Measurements from ENCODE around the gene TNFRSF12A. TPM values are rescaled to one million over a fixed set of nuclear protein-coding genes. Genes with fewer than 3 reads are reported as not detected.
A peak's percentile ranks its signal among the peaks of the same experiment; 100 is the strongest.

TNFRSF12A gene, protein sequence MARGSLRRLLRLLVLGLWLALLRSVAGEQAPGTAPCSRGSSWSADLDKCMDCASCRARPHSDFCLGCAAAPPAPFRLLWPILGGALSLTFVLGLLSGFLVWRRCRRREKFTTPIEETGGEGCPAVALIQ
- polyA plus RNA-seq (2013, experiment 1 of 2; ENCODE audit: insufficient read length) = 189 TPM
- polyA plus RNA-seq (2013, experiment 2 of 2; ENCODE audit: insufficient read length) = 182 TPM

DNA sequence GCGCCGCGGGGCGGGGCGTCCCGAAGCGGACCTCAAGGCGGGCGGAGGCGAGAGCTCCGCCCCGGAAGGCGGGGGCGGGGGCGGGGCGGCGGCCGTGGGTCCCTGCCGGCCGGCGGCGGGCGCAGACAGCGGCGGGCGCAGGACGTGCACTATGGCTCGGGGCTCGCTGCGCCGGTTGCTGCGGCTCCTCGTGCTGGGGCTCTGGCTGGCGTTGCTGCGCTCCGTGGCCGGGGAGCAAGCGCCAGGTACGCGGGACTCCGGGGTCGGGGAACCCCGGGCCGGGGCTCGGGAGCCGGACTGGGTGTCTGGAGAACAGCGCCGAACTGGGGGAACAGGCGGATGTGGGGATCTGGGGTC is at the start of gene TNFRSF12A:
Gene TNFRSF12A (plus strand): TSS at position 122 of the 357 bp plus-strand sequence. CDS start 30 bp downstream, at position 152.
- DNase-seq = peak; percentile 87

DNA sequence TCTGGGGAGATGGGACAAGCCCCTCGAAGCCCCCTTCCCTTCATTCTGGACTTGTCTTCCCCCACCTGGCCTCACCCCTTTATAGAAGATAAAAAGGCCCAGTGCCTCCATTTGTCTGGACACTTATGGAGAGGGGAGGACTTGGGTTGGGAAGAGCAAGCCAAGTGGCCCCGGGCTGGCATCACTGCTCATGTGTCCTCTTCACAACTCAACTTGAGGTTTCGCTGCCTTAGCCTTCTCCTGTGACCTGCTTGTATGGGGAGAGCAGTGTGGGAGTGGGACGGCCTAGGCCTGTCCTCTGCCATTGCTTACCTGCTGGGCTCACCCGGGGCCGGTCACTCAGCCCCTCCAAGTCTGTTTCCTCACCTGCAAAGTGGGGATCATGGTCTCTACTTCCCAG is 49.6 kb upstream of the TNFRSF12A start:
- DNase-seq = no peak

DNA sequence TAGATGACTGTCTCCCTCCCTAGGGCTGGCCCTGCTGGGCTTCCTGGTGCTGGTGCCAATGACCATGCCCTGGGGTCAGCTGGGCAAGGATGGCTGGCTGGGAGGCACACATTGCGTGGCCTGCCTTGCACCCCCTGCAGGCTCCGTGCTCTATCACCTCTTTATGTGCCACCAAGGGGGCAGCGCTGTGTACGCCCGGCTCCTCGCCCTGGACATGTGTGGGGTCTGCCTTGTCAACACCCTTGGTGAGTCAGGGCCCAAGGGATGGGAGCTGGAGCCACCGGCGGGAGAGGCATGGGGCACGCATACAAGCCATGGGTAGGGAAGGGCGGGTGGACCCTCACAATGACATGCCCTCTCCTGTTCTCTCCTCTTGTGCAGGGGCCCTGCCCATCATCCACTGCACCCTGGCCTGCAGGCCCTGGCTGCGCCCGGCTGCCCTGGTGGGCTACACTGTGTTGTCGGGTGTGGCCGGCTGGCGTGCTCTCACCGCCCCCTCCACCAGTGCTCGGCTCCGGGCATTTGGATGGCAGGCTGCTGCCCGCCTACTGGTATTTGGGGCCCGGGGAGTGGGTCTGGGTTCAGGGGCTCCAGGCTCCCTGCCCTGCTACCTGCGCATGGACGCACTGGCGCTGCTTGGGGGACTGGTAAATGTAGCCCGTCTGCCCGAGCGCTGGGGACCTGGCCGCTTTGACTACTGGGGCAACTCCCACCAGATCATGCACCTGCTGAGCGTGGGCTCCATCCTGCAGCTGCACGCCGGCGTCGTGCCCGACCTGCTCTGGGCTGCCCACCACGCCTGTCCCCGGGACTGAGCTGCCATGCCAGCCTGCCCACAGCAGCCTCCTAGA is 48.8 kb upstream of the TNFRSF12A start:
- DNase-seq = no peak

DNA sequence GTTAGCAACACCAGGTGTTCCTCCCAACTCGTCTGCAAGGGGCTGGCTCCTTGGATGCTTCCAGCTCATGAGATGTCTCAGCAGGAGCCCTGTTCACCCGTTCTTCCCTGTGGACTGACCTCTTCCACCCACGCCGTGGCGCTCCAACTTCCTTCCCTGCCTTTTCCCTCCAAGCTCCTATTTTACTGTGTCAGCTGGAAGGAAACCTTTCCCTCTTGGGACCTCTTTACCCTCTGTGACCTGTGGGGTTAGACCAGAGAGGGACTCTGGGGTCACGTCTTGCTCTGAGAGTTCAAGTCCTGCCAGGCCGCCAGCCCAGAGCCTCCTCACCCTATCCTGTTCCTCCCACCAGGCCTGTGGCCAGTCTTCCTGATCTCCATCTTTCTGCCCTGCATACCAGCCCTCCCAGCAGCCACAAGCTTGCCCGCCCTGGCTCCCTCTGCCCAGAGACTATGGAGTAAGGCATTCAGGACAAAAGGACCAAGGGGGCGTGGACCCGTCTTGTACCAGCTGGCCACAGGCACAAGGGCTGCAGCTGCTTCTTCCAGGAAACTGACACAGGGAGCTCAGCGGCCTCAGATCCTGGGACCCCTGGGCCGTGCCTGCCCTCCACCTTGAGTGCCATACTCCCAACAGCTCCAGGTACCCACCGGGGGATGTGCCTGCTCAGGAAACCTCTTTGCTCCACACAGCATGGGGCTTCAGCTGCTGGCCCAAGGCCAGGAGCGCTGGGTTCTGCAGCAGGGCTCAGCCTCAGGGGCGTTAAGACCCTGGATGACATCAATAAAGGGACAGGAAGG is 48.0 kb upstream of the TNFRSF12A start:
- no peak for DNase-seq

DNA sequence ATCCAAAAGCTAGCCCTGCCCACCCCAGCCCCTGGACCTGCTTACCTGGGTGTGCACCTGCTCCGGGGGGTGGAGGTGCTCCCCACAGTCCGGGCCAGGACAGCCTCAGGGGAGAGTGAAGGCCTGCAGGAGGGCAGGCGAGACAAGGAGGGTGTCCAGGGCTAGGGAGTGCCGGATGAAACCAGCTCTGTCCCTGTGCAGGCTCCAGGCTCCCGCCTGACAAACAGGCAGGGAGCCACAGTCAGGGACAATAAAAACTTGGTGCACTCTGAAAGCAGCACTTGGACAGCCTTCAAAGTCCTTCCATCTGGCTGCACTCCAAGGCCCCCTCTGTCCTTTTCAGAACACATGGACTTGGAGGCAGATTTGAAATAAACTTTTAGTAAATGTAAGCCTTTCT is 47.1 kb upstream of the TNFRSF12A start:
- DNase-seq = no peak

DNA sequence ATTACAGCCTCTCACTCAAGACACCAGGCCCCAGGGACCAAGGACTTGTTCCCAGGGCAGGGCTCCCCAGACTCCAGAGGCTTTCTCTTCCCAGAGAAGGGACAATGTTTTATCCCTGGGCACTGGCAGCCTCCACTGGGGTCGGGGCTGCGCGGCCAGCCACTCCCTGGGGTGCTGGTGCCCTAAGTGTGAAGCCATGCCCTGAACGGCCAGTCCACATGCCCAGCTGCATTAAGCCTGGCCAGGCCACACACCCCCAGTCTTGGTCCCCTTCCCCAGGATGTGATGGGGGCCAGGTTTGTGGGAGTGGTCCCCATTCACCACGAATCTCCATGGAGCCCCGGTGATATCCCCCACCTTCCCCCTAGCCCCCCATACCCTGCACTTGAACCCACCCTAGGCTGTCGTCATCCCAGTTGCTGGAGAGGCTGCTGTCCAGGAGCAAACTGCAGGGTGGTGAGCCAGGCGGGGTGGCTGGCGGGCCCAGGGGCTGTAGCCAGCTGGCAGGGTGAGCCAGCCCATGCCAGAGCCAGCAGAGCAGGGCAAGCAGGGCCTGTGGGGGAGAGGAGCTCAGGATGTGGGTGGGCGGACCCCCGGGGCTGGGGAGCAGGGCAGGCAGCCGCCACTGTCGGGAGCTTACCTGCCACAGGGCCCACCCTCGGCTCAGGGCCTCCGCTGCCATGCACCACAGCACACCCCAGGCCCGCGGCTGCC is 46.4 kb upstream of the TNFRSF12A start:
- DNase-seq = no peak

DNA sequence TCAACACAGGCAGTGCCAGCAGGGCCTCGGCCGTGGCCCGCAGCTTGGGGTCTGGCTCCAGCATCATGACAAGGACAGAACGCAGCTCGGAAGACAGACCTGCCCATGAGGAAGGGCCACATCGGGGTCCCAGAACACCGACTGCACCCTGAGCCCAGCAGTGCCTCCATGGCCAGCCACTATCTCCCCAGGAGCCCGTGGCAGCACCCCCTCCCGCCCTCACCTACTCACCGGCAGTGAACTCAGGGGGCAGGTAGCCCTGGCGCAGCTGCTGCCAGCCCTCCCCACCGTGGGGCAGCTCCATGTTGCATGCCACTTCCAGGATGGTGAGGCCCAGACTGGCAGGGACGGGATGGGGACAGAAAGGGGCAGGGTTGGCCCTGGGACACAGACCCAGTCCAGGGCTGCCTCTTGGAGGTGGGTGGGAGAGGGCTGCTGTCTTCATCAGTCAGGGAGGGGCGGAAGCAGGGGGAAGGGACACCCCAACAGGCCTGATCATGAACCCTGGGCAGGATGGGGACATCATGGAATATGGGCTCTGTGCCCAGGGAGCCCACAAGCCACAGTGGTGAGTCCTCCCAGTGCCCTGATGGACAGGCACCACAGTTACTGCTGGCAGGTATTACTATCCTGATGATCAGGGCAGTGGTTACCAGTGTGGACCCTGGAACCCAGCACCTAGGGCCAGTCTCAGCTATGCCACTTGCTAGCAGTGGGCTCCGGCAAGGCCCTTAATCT is 45.7 kb upstream of the TNFRSF12A start:
- DNase-seq = no peak

DNA sequence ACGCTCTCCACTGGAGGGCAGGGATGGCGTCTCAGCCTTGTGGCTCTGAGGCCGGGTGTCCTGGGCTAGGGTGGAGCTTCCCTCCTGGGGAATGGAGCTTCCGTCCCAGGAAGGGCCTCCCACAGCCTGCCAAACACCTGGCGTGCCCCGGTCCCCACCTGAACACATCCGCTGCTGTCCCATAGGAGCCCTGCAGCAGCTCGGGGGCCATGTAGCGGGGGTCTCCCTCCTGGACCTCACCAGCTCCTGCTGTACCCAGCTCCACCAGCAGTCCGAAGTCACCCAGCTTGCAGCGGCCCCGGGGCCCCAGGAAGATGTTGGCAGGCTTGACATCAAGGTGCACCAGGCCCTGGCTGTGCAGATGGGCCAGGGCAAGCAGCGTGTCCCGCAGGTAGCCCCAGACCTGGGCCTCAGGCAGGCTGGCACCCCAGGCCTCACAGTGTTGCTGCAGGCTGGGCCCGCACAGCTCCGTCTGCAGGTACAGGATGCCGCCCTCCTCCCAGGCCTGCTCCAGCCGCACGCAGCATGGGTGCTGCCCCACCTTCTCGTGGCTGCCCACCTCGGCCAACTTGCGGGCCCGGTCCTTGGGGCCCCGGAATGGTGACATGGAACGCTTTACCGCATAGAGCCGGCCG is 44.9 kb upstream of the TNFRSF12A start:
- DNase-seq = no peak

DNA sequence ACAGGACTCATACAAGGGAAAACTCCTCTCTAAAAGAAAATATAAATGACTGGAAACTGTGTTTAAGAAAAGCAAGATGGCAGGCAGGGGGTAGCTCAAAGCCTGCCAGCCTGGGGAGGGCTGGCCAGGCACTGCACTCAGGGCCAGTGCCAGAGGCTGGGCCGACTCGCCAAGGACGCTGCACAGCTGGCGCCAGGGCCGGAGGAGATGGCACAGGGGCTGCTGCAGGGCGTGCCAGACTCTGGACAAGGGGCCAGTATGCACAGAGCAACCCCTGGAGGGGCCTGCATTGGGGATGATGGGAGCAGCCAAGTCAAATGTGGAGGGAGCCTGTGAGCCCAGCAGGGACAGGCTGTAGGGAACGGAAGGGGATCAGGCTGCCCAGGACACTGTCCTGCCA is 44.0 kb upstream of the TNFRSF12A start:
- no peak for DNase-seq

DNA sequence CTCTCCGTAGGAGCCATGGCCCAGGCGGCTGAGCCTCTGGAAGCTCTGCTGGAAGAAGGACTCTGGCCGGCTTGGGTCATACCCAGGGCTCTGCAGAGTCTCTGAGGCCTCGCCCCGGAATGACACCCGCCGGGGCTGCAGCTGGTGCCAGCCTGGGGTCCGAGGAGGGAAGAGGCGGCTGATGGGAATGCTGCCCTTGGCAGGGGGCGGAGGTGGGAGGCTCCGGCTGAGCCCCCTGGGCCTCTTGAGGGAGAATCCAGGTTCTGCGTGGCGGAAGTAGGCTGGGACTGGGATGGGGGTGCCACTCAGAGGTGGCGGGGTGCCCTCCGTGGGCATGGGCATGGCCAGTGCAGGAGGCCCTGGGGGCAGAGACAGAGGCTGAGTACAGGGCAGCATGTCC is 43.5 kb upstream of the TNFRSF12A start:
- DNase-seq = no peak

DNA sequence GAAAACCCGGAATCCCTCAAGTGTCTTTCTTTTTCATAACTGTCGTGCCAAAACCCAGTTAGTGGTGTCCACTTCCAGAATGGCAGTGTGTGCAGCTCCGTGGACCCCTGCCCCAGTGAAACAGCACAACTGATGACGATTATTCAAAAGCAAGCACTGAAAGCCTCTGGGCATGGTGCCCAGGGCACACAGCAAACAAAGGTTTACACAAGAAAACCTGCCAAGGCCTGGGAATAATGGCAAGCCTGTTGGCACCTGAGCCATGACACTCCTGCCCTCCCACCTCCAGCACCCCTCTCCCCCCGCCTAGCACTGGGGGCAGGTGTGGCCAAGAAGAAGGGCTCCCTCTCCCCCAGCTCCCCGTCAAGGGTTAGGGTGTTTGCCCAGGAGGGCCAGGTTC is 42.7 kb upstream of the TNFRSF12A start:
- DNase-seq = no peak

DNA sequence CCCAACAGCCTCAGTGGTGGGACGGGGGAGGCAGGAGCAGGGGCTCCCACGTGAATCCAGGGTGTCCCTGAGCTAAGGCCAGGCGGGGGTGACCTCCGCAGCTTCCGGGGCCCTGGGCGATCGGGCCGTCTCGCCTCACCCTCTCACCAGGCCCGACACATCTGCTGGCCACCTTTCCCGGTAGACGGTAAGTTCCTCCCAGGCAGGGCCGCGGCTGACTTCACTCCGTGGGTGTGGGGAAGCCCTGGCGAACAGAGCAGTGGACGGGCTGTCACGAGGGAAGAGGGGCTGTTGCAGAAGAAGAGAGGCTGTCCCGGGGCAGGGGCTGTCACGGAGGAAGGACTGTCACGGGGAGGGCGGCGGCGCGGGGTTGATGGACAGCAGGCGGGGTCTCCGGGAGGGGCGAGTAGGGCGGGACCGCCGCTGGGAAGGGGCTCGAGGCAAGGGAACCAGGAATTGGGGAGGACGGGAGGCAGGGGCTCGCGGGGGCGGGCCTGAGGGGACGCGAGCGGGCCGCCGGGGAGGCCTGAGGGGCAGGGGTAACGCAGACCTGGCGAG is 40.4 kb upstream of the TNFRSF12A start:
- no peak for DNase-seq

DNA sequence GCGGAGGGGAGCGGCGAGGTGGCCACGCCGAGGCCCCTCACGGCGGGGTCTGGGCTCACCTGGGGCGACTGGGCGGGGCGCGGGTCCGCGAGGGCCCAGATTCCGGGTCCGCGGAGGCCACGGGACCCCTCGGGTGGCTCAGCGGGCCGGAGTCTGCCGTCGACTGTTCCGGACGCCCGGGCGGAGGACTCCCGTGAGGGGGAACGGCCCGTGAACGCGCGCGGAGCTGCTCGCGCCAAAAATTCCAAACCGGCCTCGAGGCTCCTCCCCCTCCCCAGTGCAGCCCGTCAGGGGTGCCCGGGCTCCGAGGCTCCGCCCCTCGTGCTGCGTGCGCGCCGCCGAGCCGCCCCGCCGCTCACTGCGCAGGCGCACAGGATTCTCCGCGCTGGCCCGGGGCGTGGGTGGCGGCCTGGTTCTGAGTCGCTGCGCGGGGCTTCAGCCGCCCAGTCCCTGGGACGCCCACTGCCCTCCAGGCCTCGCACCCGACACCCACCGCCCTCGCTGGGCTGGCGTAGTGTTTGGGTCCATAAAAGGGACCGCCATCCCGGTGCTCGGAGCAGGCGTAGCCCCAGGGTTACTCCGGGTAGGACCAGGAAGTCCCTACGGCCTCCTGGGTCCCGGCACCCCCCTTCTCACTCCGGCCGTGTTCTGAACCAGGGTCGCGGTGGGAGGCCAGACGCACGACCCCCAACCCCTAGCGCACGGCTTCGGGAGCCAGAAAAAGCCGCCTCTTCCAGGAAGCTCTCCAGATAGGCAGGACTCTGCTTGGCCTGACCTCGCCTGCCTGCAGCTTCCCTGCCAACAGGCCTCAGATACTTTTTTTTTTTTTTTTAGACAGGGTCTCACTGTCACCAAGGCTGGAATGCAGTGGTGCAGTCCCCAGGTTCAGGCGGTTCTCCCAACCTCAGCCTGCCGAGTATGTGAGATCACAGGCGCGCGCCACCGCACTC is 39.7 kb upstream of the TNFRSF12A start, which contains the start of gene PKMYT1:
Gene PKMYT1 (minus strand): TSS at position 220 of the 950 bp plus-strand sequence. CDS start 789 bp downstream, outside the sequence.
- peak; percentile 87 for DNase-seq

DNA sequence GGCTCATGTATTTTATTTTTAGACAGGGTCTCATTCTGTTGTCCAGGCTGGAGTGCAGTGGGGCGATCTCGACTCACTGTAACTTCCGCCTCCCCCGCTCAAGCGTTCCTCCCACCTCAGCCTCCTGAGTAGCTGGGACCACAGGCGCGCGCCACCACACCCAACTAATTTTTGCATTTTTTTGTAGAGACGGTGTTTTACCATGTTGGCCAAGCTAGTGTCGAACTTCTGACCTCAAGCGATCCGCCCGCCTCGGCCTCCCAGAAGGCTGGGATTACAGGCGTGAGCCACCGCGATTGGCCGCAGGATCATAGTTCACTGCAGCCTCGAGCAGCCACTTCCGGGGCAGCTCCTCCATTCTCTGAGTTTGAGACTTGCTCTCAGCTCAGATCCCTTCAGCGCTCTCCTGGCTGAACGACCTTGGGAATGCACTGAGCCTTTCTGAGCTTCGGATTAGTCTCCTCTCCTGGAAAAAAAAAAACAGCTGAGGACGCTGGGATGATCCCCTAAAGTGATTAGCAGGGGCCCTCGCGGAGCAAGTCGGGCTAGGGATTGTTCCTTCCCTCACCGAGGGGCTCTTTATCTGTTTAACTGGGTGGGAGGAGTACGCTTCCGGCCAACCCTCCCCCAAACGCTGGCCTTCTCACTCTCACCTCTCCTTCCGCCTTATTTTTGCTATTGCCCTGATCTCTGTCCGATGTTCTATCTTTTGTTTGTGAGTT is 38.8 kb upstream of the TNFRSF12A start:
- no peak for DNase-seq

DNA sequence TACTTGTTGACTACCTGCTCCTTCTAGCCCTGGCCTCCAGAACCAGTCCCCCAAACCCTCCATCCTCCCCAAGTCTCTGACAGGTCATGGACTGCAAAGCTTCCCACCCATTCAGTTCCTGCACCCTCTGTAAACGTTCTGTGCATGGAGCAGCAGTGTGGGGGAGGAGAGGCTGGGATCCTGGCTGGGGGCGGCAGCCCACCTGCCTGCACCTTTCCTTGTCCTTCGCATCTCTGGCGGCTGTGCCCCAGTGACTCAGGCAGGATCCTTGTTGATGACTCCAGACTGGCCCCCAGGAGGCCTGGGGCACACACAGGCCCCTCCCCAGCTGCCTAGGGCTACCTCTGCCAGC is 38.3 kb upstream of the TNFRSF12A start:
- DNase-seq = no peak

DNA sequence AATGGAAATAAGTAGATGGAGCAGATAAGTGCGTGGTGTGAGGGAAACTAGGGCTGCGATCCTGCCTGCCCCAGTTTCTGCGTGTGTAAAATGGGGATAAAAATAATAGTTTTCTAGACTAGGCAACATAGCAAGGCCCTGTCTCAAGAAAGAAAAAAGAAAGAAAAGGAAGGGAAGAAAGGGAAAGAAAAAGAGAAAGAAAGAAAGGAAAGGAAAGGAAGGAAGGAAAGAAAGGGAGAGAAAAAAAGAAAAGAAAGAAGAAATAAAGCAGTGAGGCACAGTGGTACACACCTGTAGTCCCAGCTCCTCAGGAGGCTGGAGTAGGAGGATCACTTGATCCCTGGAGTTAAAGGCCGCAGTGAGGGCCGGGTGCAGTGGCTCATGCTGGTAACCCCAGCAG is 37.8 kb upstream of the TNFRSF12A start:
- DNase-seq = no peak

DNA sequence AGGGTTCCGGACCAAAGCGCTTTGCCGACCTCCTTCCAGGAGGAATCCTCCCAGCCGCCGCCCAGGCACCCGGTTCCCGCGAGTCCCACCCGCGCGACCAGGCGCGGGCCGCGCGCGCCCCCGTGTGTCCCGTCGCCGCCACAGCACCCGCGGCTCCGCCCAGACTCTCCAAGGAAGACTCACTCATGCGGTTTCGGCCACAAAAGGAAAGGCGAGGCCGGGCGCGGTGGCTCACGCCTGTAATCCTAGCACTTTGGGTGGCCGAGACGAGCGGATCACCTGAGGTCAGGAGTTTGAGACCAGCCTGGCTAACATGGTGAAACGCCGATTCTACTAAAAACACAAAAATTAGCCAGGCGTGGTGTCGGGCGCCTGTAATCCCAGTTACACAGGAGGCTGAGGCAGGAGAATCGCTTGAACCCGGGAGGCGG is 36.4 kb upstream of the TNFRSF12A start:
- DNase-seq = peak; percentile 81

DNA sequence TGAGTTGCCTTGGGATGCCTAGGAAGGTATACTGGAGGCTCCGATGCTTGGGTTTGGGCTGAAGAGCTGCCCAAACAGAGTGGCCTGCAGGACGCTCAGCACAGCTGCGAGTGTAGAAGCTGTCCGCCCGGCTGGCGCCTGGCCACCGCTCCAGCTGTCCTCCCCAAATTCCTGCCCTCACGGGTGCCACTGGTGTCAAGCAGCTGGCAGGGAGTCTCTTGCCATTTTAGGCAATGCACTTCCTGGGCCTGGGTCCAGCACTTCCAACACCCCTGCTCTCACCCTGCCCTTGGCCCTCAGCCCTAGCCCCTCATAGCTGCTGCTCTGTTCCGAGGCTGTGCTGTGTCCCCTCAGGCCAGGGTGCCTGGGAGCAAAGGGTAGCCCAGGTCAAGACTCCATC is 34.7 kb upstream of the TNFRSF12A start:
- DNase-seq = no peak

DNA sequence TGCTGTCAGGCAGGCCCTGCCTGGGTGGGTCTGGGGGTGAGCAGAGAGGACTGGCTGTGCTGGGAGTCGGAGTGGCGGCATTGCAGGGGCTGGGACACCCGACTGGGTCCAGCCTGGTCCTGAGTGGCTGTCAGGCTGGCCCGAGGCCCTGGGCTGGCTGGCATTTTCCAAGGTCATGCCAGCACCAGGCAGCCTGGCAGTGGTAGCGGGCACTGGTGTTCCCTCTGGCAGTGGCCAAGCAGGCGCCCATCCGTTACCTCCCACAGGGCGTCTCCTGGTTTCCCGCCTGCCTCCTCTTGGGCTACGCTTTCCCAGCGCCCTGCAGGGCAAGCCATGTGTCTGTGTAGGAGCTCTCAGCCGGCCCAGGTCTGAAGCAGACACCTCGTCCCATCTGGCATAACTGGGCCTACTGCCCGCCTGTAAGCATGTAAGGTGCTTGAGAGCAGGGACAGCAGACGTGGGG is 34.2 kb upstream of the TNFRSF12A start:
- no peak for DNase-seq

Data from fibroblast of skin of scalp (primary cell).